Sigmoid colon (tissue), 7 donors: Measurements from ENCODE around the gene TBCD. TPM values are rescaled to one million over a fixed set of nuclear protein-coding genes. Genes with fewer than 3 reads are reported as not detected.

Source experiments
- DNase-seq: peaks from one replicate; pipeline ENCODE4 v3.0.0-alpha.2; 2019
- H3K27ac ChIP-seq, 4 donors: fragments of 200-600 bp; sonication (generic); one replicate each; pipeline ENCODE4 v1.5.1; 2016 to 2019; ENCODE audit warnings: mild to moderate bottlenecking in 1 of 4
- H3K27me3 ChIP-seq, 3 donors: fragments of 200-600 bp; sonication (generic); one replicate each; pipeline ENCODE4 v1.5.1; 2019; ENCODE audit warnings: mild to moderate bottlenecking in 1 of 3
- H3K36me3 ChIP-seq, 4 donors: fragments of 200-600 bp; sonication (generic); one replicate each; pipeline ENCODE4 v1.5.1; 2016 to 2019
- H3K4me1 ChIP-seq, 4 donors: fragments of 200-600 bp; sonication (generic); one replicate each; pipeline ENCODE4 v1.5.1; 2017 to 2019
- H3K4me3 ChIP-seq, 4 donors: fragments of 200-600 bp; sonication (generic); one replicate each; pipeline ENCODE4 v1.5.1; 2017 to 2019; ENCODE audit warnings: mild to moderate bottlenecking in 2 of 4, moderate library complexity in 1 of 4
- H3K9me3 ChIP-seq, 4 donors: fragments of 200-600 bp in 3 of 4; sonication (generic) in 3 of 4; one replicate each; pipeline versions ENCODE4 v1.5.1 to v1.6.1; 2013 to 2019
- CTCF ChIP-seq, 4 experiments: fragments of 450-650 bp in 3 of 4; fragments of 200-600 bp in 1 of 4; IDR thresholded peaks; one replicate each; pipeline ENCODE4 v1.5.1; 2016 to 2019; ENCODE audit warnings: antibody characterized with exemption in 4 of 4, mild to moderate bottlenecking in 3 of 4, moderate library complexity in 2 of 4
- EP300 ChIP-seq, 4 donors: sonication (generic); formaldehyde crosslinking; IDR thresholded peaks; one replicate each; pipeline ENCODE4 v1.6.1; 2017; ENCODE audit warnings: antibody characterized with exemption in 4 of 4
- POLR2A ChIP-seq, 2 donors: fragments of 450-650 bp; IDR thresholded peaks; one replicate each; pipeline ENCODE4 v1.6.1; 2016; ENCODE audit warnings: antibody characterized with exemption in 2 of 2, mild to moderate bottlenecking in 2 of 2, moderate library complexity in 2 of 2
- POLR2AphosphoS5 ChIP-seq, 4 donors: sonication (generic); formaldehyde crosslinking; IDR thresholded peaks; one replicate each; pipeline ENCODE4 v1.6.1; 2017; ENCODE audit warnings: antibody characterized with exemption in 4 of 4
- WGBS, 2 donors: extraction: QIAGEN DNeasy Blood & Tissue Kit; methylation state at CpG; one replicate each; pipeline ENCODE4 v1.1.7; 2013; 5-methylcytosine and 5-hydroxymethylcytosine counted together
- intact Hi-C: fragments of 100-400 bp; cut with DNase I; formaldehyde crosslinking; loops from one replicate; pipeline ENCODE4 v1.15.1; 2023
- polyA plus RNA-seq, 3 donors: library from polyadenylated mRNA; stranded (reverse); fragments of 200-250 nt; gene quantifications; one replicate each; pipeline ENCODE4 v1.2.3, GENCODE V29; 2013
- total RNA-seq, 4 donors: library from RNA; depleted of rRNA; stranded (reverse); fragments of >200 nt; gene quantifications; one replicate each; pipeline ENCODE4 v1.1.0, GENCODE V29; 2016
- donor health status: healthy with polysubstance abuse.
- donor health status: Bipolar disorder and iron deficiency.
- donor health status: healthy.

Gene TBCD
- total and polyA plus RNA-seq, 7 donors: 11.1 to 77.4 (median 34.2) TPM

GRCh38 chr17:82930043-82930923, 178.4 kb downstream of the TBCD start:
- Histone ChIP-seq H3K27ac (no peak overlapping the region), H3K27me3 (no peaks in the 10 kb centered on the region), H3K4me3 (no peak overlapping the region), H3K36me3 (peaks cover 0 to 83% (median 37%) of the 10 kb centered on the region in 4 donors), H3K4me1 (peaks cover 0 to 14% (median 8%) of the 10 kb centered on the region in 4 donors), H3K9me3 (no peaks in the 10 kb centered on the region)
- DNase-seq: peak; percentile 59
- WGBS, 2 donors: 97% methylated on average over 56 of the region's 56 CpGs
- intact Hi-C loops: no loop called here
- TF ChIP-seq EP300 (IDR thresholded peaks at IDR 0.05): no peak
- TF ChIP-seq POLR2A (IDR thresholded peaks at IDR 0.05): no peak
- TF ChIP-seq POLR2AphosphoS5 (IDR thresholded peaks at IDR 0.05): no peak
- no peak for TF ChIP-seq CTCF (IDR thresholded peaks at IDR 0.05)

GRCh38 chr17:82930924-82931698, 179.2 kb downstream of the TBCD start:
- peaks cover 0 to 14% (median 8%) of the 10 kb centered on the region in 4 donors for H3K4me1 ChIP-seq
- intact Hi-C loops: no loop called here
- no peaks in the 10 kb centered on the region for H3K27me3 ChIP-seq
- H3K9me3 ChIP-seq: no peaks in the 10 kb centered on the region
- whole genome bisulfite sequencing, 2 donors: 95% methylated on average over 39 of the region's 39 CpGs
- TF ChIP-seq CTCF (IDR thresholded peaks at IDR 0.05) (no peak), POLR2A (IDR thresholded peaks at IDR 0.05) (no peak), POLR2AphosphoS5 (IDR thresholded peaks at IDR 0.05) (no peak), EP300 (IDR thresholded peaks at IDR 0.05) (no peak)
- H3K27ac ChIP-seq: peak overlapping the region in 3 of 4 donors; percentile 52 to 62 (median 56)
- DNase-seq: peak; percentile 59
- H3K4me3 ChIP-seq: no peak overlapping the region
- peaks cover 0 to 83% (median 37%) of the 10 kb centered on the region in 4 donors for H3K36me3 ChIP-seq

GRCh38 chr17:82931699-82932517, 180.0 kb downstream of the TBCD start:
- Histone ChIP-seq H3K27ac (peak overlapping the region; percentile 8 to 62 (median 54)), H3K4me1 (peaks cover 0 to 14% (median 8%) of the 10 kb centered on the region in 4 donors), H3K36me3 (peaks cover 0 to 78% (median 35%) of the 10 kb centered on the region in 4 donors), H3K9me3 (no peaks in the 10 kb centered on the region), H3K4me3 (no peak overlapping the region), H3K27me3 (no peaks in the 10 kb centered on the region)
- intact Hi-C loops: no loop called here
- TF ChIP-seq CTCF (IDR thresholded peaks at IDR 0.05) (no peak), POLR2AphosphoS5 (IDR thresholded peaks at IDR 0.05) (peak in 1 of 4 donors; percentile 27), POLR2A (IDR thresholded peaks at IDR 0.05) (no peak), EP300 (IDR thresholded peaks at IDR 0.05) (no peak)
- WGBS, 2 donors: 87 to 92% methylated on average over 29 of the region's 29 CpGs
- DNase-seq: peak; percentile 91

DNA sequence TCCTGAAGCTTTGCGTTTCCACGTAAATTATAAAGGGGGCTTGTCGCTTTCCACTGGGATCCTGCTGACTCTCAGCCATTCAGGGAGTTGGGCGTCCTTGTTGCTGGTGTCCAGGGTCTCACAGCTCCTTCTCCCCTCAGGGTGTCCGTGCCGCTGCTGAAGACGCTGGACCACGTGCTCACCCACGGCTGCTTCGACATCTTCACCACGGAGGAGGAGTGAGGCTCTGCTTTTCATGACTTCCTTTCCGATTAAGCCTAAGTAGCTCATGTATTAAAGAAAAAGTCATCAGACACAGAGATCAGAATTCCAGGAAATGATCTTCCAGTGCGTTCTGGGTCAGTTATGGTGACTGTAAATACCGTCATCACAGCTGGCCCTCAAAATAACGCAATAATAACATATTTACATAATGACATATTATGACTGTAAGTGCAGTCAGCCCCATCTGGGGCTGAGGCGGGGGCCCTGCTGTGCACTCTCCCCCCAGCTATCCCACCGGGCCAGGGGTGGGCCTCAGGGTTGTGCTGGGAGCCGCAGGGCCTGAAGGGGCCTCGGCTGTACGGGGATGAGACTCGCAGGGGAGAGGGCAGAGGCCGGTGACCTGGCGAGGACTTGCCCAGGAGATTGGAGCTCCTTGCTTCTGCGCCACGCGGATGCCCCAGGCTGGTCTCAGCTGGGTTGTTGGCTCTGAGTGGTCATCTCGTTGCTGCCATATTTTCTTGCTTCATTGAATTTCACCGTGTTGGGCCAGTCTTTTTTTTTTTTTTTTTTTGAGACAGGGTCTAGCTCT, 180.8 kb downstream of the TBCD start:
- Histone ChIP-seq H3K27me3 (no peaks in the 10 kb centered on the region), H3K9me3 (no peaks in the 10 kb centered on the region), H3K36me3 (peaks cover 0 to 78% (median 32%) of the 10 kb centered on the region in 4 donors), H3K4me1 (peaks cover 0 to 14% (median 8%) of the 10 kb centered on the region in 4 donors), H3K4me3 (no peak overlapping the region), H3K27ac (peak overlapping the region in 2 of 4 donors; percentile 52 to 62)
- 90 to 92% methylated on average over 28 of the region's 28 CpGs for WGBS, 2 donors
- DNase-seq: peak; percentile 56
- TF ChIP-seq CTCF (IDR thresholded peaks at IDR 0.05) (no peak), EP300 (IDR thresholded peaks at IDR 0.05) (no peak), POLR2AphosphoS5 (IDR thresholded peaks at IDR 0.05) (no peak), POLR2A (IDR thresholded peaks at IDR 0.05) (no peak)
- intact Hi-C loops: no loop called here
